ENCODE measurements around the gene LDLRAD1.
"Not testable (repeated sequence)": the region's sequence is repeated elsewhere in the genome, so short reads cannot be mapped to it uniquely, and the experiment has no call there.

Gene LDLRAD1

GRCh38 chr1:54051933-54052430, 34.0 kb upstream of the LDLRAD1 start:
- no peak for TF ChIP-seq CTCF (IDR thresholded peaks at IDR 0.05; ENCODE audit: borderline replicate concordance, insufficient read depth, low read depth, low read length)
- H3K4me3 ChIP-seq (ENCODE audit: low read depth, low read length): peak overlapping the region; percentile 87

- not testable (repeated sequence) for H3K4me3 ChIP-seq (ENCODE audit: low read depth, low read length)
Measured at GRCh38 chr1:54050435-54050834, 32.4 kb upstream of the LDLRAD1 start.

GRCh38 chr1:54047384-54048305, 29.7 kb upstream of the LDLRAD1 start:
- no peak for TF ChIP-seq CTCF (IDR thresholded peaks at IDR 0.05; ENCODE audit: borderline replicate concordance, insufficient read depth, low read depth, low read length)
- no peak overlapping the region for H3K4me3 ChIP-seq (ENCODE audit: low read depth, low read length)

- TF ChIP-seq CTCF (IDR thresholded peaks at IDR 0.05; ENCODE audit: borderline replicate concordance, insufficient read depth, low read depth, low read length): no peak
- no peak overlapping the region for H3K4me3 ChIP-seq (ENCODE audit: low read depth, low read length)
Measured at GRCh38 chr1:54046671-54047383, 28.8 kb upstream of the LDLRAD1 start.

- no peak overlapping the region for H3K4me3 ChIP-seq (ENCODE audit: low read depth, low read length)
- no peak for TF ChIP-seq CTCF (IDR thresholded peaks at IDR 0.05; ENCODE audit: borderline replicate concordance, insufficient read depth, low read depth, low read length)
Measured at GRCh38 chr1:54045496-54045895, 27.5 kb upstream of the LDLRAD1 start.

GRCh38 chr1:54041806-54042205, 23.8 kb upstream of the LDLRAD1 start:
- TF ChIP-seq CTCF (IDR thresholded peaks at IDR 0.05; ENCODE audit: borderline replicate concordance, insufficient read depth, low read depth, low read length): no peak
- no peak overlapping the region for H3K4me3 ChIP-seq (ENCODE audit: low read depth, low read length)

GRCh38 chr1:54037476-54037875, 19.5 kb upstream of the LDLRAD1 start:
- no peak overlapping the region for H3K4me3 ChIP-seq (ENCODE audit: low read depth, low read length)
- no peak for TF ChIP-seq CTCF (IDR thresholded peaks at IDR 0.05; ENCODE audit: borderline replicate concordance, insufficient read depth, low read depth, low read length)

Data from GM12875 (cell line).